GM12872 (cell line): ENCODE results near the gene HBP1.

Source experiments
- CTCF ChIP-seq: IDR thresholded peaks from 3 replicates; pipeline ENCODE4 v1.5.1; 2011; ENCODE audit warnings: low read depth, mild to moderate bottlenecking, low read length, moderate library complexity; ENCODE audit not compliant: insufficient read depth

Gene HBP1

GRCh38 chr7:107251963-107252362, 83.2 kb downstream of the HBP1 start:
- no peak for TF ChIP-seq CTCF
